Left lung (tissue), 10 donors: Measurements from ENCODE around the gene SFT2D1. TPM values are rescaled to one million over a fixed set of nuclear protein-coding genes. Genes with fewer than 3 reads are reported as not detected.
"Not testable (repeated sequence)": the region's sequence is repeated elsewhere in the genome, so short reads cannot be mapped to it uniquely, and the experiment has no call there.

Experiments used
- ATAC-seq: fragments of 200-7000 bp; cut with Tn5 transposase; one replicate; pipeline ENCODE4 v1.9.1; 2020; ENCODE audit warnings: moderate library complexity
- DNase-seq, 4 donors: peaks; one replicate each; pipeline ENCODE4 v3.0.0-alpha.2; 2013 to 2020
- H3K27ac ChIP-seq, 2 donors: fragments of 200-600 bp; sonication (generic) in 1 of 2; one replicate each; pipeline versions ENCODE4 v1.5.0 to v1.8.0; 2020 to 2021
- H3K27me3 ChIP-seq, 2 donors: fragments of 200-600 bp; sonication (generic) in 1 of 2; one replicate each; pipeline versions ENCODE4 v1.5.0 to v1.8.0; 2020 to 2021
- H3K36me3 ChIP-seq, 2 donors: fragments of 200-600 bp; sonication (generic) in 1 of 2; one replicate each; pipeline versions ENCODE4 v1.5.0 to v1.8.0; 2020 to 2021
- H3K4me1 ChIP-seq, 2 donors: fragments of 200-600 bp; one replicate each; pipeline ENCODE4 v1.8.0; 2021
- H3K4me3 ChIP-seq, 2 donors: fragments of 200-600 bp; sonication (generic) in 1 of 2; one replicate each; pipeline versions ENCODE4 v1.5.0 to v1.8.0; 2020 to 2021; ENCODE audit warnings: mild to moderate bottlenecking in 1 of 2
- H3K9me3 ChIP-seq, 2 donors: fragments of 200-600 bp; sonication (generic) in 1 of 2; one replicate each; pipeline versions ENCODE4 v1.5.0 to v1.8.0; 2020 to 2021
- CTCF ChIP-seq, 2 donors: fragments of 200-600 bp; sonication (generic) in 1 of 2; IDR thresholded peaks; one replicate each; pipeline versions ENCODE4 v1.5.0 to v1.8.0; 2021; ENCODE audit warnings: antibody characterized with exemption in 2 of 2
- intact Hi-C, 2 donors: fragments of 100-400 bp; cut with DNase I; formaldehyde crosslinking; loops; one replicate each; pipeline versions ENCODE4 v1.11.2 to v1.14.2; 2022
- polyA plus RNA-seq, 6 donors: library from polyadenylated mRNA; unstranded; fragments of 120-200 nt; gene quantifications; one replicate each; pipeline ENCODE4 v1.2.1, GENCODE V29; 2013; ENCODE audit not compliant: insufficient read length in 6 of 6
- total RNA-seq, 2 donors: library from RNA; stranded (reverse); fragmentation: NEBNext Ultra II Directional; extraction: Animal tissue kit (Norgen Biotek cat#: 25700); gene quantifications; one replicate each; pipeline ENCODE4 v1.2.1, GENCODE V29; 2021
- donor health status: DM: no; HTN: yes; CAD: no.
- donor health status: DM: no; HTN: no; CAD: no.

Gene SFT2D1
- total and polyA plus RNA-seq, 8 donors: 49.5 to 63.8 (median 59.9) TPM

GRCh38 chr6:166352923-166353322, 10.6 kb upstream of the SFT2D1 start:
- no peak for DNase-seq
- TF ChIP-seq CTCF (IDR thresholded peaks at IDR 0.05): no peak
- Histone ChIP-seq H3K27me3 (no peaks in the 10 kb centered on the region), H3K27ac (no peak overlapping the region), H3K4me1 (no peaks in the 10 kb centered on the region), H3K36me3 (no peaks in the 10 kb centered on the region), H3K4me3 (no peak overlapping the region), H3K9me3 (peaks cover 0 to 10% of the 10 kb centered on the region in 2 donors)
- ATAC-seq: no peak
- intact Hi-C loops: no loop called here

- intact Hi-C loops: no loop called here
- Histone ChIP-seq H3K27me3 (no peaks in the 10 kb centered on the region), H3K27ac (no peak overlapping the region), H3K4me3 (no peak overlapping the region), H3K4me1 (peaks cover 0 to 5% of the 10 kb centered on the region in 2 donors), H3K9me3 (peaks cover 0 to 10% of the 10 kb centered on the region in 2 donors), H3K36me3 (no peaks in the 10 kb centered on the region)
- ATAC-seq (peak; percentile 78), DNase-seq (peak in 2 of 4 donors; percentile 15 to 37)
- TF ChIP-seq CTCF (IDR thresholded peaks at IDR 0.05): no peak
Observed at GRCh38 chr6:166351715-166352285, 9.5 kb upstream of the SFT2D1 start.

GRCh38 chr6:166348305-166348949, 6.1 kb upstream of the SFT2D1 start:
- Histone ChIP-seq H3K27ac (no peak overlapping the region), H3K27me3 (no peaks in the 10 kb centered on the region), H3K4me1 (peaks cover 0 to 7% of the 10 kb centered on the region in 2 donors), H3K9me3 (peaks cover 0 to 10% of the 10 kb centered on the region in 2 donors), H3K36me3 (no peaks in the 10 kb centered on the region), H3K4me3 (no peak overlapping the region)
- intact Hi-C loops: no loop called here
- no peak for TF ChIP-seq CTCF (IDR thresholded peaks at IDR 0.05)
- no peak for DNase-seq
- ATAC-seq: no peak

DNA sequence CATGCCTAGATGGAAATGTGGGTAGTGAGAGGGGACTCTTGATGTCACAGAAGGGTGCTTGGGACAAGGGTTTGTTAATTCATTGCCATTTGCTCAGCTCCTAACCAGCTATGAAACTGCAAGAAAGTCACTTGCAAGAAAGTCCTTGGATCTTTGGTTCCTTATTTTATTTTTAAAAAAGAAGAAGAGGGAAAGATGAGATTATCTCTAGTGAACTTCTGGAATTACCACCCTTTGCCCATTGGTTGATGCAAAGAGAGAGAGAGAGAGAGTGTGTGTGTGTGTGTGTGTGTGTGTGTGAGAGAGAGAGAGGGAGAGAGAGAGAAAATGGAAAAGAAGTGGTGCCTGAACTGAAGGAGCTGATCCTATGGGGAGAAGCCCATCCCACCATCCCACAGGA, 4.6 kb upstream of the SFT2D1 start:
- ATAC-seq: no peak
- no peak overlapping the region for H3K27ac ChIP-seq
- TF ChIP-seq CTCF (IDR thresholded peaks at IDR 0.05): no peak
- no peaks in the 10 kb centered on the region for H3K36me3 ChIP-seq
- no peaks in the 10 kb centered on the region for H3K27me3 ChIP-seq
- intact Hi-C loops: no loop called here
- H3K9me3 ChIP-seq: peaks cover 0 to 10% of the 10 kb centered on the region in 2 donors
- H3K4me1 ChIP-seq: peaks cover 0 to 11% of the 10 kb centered on the region in 2 donors
- DNase-seq: no peak
- H3K4me3 ChIP-seq: no peak overlapping the region

GRCh38 chr6:166346449-166346848, 4.1 kb upstream of the SFT2D1 start:
- H3K27me3 ChIP-seq: no peaks in the 10 kb centered on the region
- intact Hi-C loops: no loop called here
- H3K4me3 ChIP-seq: no peak overlapping the region
- H3K9me3 ChIP-seq: peaks cover 0 to 10% of the 10 kb centered on the region in 2 donors
- DNase-seq: no peak
- ATAC-seq: no peak
- H3K27ac ChIP-seq: no peak overlapping the region
- no peak for TF ChIP-seq CTCF (IDR thresholded peaks at IDR 0.05)
- H3K36me3 ChIP-seq: no peaks in the 10 kb centered on the region
- H3K4me1 ChIP-seq: peaks cover 2 to 14% of the 10 kb centered on the region in 2 donors

DNA sequence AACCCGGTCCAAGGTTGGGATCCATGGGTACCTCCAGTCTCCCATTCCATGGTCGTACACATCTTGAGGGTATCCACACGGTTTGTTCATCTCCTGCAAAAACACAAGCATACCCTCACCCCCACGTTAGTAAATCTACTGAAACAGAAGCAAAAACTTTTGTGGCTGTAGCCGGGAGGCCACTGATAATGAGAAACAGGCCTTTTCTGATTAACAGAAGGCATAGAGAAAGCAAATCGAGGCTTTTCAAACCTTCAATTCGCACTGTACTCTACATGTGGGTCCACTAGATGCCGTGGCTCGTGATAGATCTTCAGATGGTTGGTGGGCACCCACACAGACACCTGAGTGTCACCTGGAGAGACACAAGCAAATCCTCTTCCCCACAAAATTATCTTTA, 3.3 kb upstream of the SFT2D1 start:
- H3K36me3 ChIP-seq, H3K27me3 ChIP-seq, DNase-seq, intact Hi-C loops, ATAC-seq, H3K4me3 ChIP-seq, H3K27ac ChIP-seq, H3K9me3 ChIP-seq: not testable (repeated sequence)
- H3K4me1 ChIP-seq: peaks cover 9 to 22% of the 10 kb centered on the region in 2 donors

GRCh38 chr6:166344921-166345320, 2.6 kb upstream of the SFT2D1 start:
- H3K4me3 ChIP-seq, H3K9me3 ChIP-seq, H3K36me3 ChIP-seq, intact Hi-C loops, ATAC-seq, H3K27ac ChIP-seq, DNase-seq, H3K27me3 ChIP-seq: not testable (repeated sequence)
- H3K4me1 ChIP-seq: peaks cover 10 to 29% of the 10 kb centered on the region in 2 donors
